SK-N-SH treated with all-trans-retinoic acid at 6 μM for 48 hours (cell line): Measurements from ENCODE around the gene NKX6-2.

Experiments used
- ZFP3 ChIP-seq: fragments of 250-450 bp; sonication (Bioruptor Pico); IDR thresholded peaks from 2 replicates; pipeline ENCODE4 v1.5.0; 2020; ENCODE audit warnings: mild to moderate bottlenecking, moderate library complexity
- TF ChIP-seq, protein P1 (sequence below): fragments of 250-450 bp; sonication (Bioruptor Pico); IDR thresholded peaks from 2 replicates; pipeline ENCODE4 v1.5.1; 2020; ENCODE audit warnings: low read depth, mild to moderate bottlenecking, moderate library complexity

DNA sequence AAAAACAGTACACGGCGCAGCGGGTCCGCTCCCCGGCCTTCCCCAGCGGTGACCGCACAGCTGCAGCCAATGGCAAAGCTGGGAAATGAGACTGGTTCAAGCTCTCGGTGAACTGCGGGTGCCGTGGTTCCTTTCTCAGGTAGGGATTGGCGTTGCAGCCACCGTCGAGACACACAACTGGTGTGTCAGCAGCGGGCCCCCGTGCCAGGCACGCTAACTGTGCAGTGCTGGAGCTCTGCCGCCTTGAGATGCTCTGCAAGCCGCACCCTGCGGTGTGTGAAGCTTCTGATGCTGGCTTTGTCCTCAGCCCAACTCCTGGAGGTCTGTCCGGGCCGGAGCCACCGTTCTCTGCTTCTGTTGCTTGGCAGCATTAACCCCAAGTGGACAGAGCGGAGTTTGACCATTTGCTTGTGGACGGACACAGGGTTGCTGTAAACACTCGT is 20.6 kb upstream of the NKX6-2 start:
- TF ChIP-seq ZFP3 (CRISPR knock-in tag): no peak
- TF ChIP-seq, protein P1, sequence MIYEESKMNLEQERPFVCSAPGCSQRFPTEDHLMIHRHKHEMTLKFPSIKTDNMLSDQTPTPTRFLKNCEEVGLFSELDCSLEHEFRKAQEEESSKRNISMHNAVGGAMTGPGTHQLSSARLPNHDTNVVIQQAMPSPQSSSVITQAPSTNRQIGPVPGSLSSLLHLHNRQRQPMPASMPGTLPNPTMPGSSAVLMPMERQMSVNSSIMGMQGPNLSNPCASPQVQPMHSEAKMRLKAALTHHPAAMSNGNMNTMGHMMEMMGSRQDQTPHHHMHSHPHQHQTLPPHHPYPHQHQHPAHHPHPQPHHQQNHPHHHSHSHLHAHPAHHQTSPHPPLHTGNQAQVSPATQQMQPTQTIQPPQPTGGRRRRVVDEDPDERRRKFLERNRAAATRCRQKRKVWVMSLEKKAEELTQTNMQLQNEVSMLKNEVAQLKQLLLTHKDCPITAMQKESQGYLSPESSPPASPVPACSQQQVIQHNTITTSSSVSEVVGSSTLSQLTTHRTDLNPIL (CRISPR knock-in tag): no peak
